ENCODE data around the gene BCL2L13.
A peak's percentile ranks its signal among the peaks of the same experiment; 100 is the strongest.
"Not testable (repeated sequence)": the region's sequence is repeated elsewhere in the genome, so short reads cannot be mapped to it uniquely, and the experiment has no call there.

Gene BCL2L13

DNA sequence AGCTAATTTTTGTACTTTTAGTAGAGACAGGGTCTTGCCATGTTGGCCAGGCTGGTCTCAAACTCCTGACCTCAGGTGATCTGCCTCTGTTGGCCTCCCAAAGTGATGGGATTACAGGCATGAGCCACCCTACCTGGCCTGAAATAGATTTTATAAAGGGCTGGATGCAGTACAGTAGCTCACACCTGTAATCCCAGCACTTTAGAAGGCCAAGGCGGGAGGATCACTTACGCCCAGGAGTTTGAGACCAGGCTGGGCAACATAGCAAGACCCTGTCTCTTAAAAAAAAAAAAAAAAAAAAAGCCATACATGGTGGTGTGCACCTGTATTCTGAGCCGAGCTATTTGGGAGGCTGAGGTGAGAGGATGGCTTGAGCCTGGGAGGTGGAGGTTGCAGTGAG is 59.7 kb downstream of the BCL2L13 start:
- not testable (repeated sequence) for DNase-seq

DNA sequence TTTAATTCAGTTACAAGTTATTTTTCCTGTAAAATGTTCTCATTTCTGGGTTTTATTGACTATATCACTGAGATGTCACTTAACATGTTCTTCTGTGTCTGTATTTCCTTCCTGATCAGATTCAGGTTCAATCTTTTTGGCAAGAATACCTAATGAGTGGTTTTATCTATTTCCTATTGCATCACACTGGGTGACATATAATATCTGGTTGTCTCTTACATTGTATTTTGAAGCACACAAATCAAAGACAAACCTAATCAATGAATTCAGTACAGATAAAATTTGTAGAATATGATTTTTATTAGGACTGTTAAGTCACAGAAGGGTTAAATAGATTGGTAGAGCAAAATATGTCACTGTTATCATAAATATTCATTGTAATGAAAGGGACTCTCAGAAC is 60.4 kb downstream of the BCL2L13 start:
- no peak for DNase-seq

DNA sequence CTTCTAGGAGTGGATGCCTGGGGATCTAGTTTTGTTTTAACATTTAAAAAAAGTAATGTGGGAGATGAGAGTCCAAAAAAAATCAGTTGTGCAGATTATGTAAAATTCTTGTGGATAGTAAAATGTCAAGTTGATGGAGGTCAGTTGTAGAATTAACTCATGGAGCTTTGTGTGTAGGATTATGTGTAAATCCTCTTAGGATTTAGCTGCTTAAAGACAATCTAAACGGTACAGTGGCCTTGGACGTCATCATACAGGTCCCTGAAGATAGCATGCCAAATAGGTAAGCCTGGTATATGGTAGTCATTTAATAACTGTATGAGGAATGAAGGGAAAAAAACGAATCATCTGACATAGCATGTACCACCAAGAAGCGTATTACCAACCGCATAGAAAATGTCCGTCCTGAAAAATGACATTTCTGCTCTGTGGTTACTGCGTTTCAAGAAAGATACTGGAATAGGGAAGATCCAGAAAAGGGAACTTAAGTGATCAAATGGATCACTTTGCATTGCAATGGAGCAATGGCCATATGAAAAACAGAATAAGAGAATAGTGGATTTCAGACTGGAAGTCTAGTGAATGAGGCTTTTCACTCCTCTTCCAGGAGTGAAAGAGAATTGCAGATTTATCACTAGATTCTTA is 61.3 kb downstream of the BCL2L13 start:
- no peak for DNase-seq

- no peak for DNase-seq
Observed at GRCh38 chr22:17700778-17701177, 62.2 kb downstream of the BCL2L13 start.

GRCh38 chr22:17703811-17704210 is 65.3 kb downstream of the BCL2L13 start:
- DNase-seq: no peak

DNA sequence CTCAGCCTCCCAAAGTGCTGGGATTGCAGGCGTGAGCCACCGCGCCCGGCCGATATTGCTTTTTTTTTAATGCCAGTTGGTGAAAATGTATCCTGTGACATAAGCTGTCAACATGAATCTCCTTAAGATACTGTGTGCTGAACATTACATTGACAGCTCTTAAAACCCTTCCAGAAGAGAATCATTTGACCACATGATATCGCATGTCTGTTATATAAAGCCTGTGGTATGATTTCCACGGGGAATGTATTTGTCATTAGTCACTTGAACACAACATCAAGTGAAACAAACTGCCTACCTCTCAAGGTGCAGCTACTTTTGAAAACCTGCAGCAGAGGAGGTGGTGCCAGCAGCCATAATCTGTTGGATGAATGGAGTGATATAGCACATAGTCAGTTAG is 67.0 kb downstream of the BCL2L13 start:
- no peak for DNase-seq

- DNase-seq: peak; percentile 39
Observed at GRCh38 chr22:17705951-17706900, 67.7 kb downstream of the BCL2L13 start.

DNA sequence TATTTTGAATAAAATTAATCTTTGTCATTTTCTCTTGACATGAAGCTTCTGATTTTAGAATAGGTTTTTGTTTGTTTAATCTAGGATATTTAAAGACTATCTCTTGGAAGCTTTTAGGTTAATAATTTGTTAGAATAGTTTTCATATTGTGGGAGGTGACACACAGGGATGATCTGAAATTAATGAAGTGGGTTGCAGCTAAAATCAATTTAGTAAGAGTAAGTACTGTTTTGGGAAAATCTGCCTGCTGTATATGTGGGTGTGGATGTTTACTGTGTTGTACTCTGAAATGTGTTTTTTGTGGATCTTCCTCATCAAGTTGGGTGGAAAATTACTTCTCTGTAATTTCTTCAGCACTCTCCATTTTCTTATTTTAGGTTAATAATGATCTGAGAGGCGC is 68.4 kb downstream of the BCL2L13 start:
- no peak for DNase-seq

- no peak for DNase-seq
Observed at GRCh38 chr22:17707526-17707925, 69.0 kb downstream of the BCL2L13 start.

GRCh38 chr22:17710023-17710422 is 71.5 kb downstream of the BCL2L13 start:
- no peak for DNase-seq

GRCh38 chr22:17712441-17712840 is 73.9 kb downstream of the BCL2L13 start:
- no peak for DNase-seq

DNA sequence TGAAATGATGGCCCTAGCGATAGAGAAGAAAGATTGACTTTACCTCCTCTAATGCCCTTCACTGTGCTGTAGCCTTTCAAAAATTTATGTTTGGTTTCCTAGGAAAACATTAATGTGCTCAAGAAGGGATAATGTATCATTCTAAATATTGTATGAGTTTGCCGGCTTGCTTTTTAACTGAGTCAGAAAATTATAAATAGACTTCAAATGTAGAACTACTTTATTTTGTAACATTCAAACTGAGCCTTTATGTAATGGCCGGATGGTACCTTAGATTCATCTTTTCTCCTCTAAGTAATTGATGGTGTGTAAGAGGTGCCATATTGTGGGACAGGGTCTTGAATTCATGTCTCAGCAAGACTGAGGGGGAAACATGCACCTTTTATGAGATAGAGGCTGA is 78.0 kb downstream of the BCL2L13 start:
- no peak for DNase-seq

- no peak for DNase-seq
Observed at GRCh38 chr22:17717708-17718107, 79.2 kb downstream of the BCL2L13 start.

GRCh38 chr22:17719911-17720310 is 81.4 kb downstream of the BCL2L13 start:
- no peak for DNase-seq

- DNase-seq: no peak
Observed at GRCh38 chr22:17724241-17724640, 85.7 kb downstream of the BCL2L13 start.

GRCh38 chr22:17724678-17725499 is 86.3 kb downstream of the BCL2L13 start:
- no peak for DNase-seq

GRCh38 chr22:17725500-17725796 is 86.9 kb downstream of the BCL2L13 start:
- DNase-seq: no peak

GRCh38 chr22:17726006-17726927 is 87.7 kb downstream of the BCL2L13 start:
- no peak for DNase-seq

GRCh38 chr22:17726928-17727897 is 88.7 kb downstream of the BCL2L13 start:
- no peak for DNase-seq

DNA sequence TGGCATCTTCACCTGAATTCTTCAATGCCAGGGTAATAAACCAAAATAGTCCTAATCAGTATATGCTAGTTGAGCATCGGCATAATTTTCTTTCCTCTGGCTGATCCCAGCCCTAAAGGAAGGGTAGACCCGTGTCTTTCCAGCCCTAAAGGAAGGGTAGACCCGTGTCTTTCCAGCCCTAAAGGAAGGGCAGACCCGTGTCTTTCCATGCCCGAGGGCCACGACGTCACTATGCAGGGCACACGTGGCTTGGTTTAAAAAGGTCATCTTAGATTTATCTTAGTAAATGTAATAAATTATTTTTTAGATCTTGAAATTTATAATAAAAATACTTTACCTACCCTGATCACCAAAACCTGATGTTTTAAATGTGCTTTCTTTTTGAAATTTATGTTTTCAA is 90.2 kb downstream of the BCL2L13 start:
- no peak for DNase-seq

DNA sequence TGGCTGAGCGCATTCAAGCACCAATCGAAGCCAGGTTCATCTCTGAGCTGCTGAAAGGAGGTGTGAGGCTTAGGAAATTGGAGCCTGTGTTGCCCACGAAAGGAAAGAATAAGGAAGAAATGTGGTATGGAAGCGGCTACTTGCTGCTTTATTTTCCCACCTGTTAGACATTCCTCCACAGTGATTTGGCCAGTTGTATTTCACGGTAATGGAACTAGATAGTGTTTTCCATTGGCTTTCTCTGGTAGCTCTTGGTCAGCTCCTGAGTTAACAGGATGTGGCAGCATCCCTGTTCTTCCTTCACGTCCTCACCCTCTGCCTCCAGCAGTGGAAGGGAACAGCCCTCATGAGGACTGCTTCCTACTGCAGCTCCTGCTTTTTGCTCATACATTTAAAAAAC is 91.0 kb downstream of the BCL2L13 start:
- DNase-seq: no peak
